GM13976 (cell line): ENCODE results near the gene BRSK1.

Experiments
- DNase-seq: peaks from one replicate; pipeline ENCODE4 v3.0.0; 2012; ENCODE audit warnings: low spot score
- CTCF ChIP-seq: IDR thresholded peaks from 2 replicates; pipeline ENCODE4 v1.5.1; 2012; ENCODE audit warnings: borderline replicate concordance, mild to moderate bottlenecking; ENCODE audit not compliant: insufficient read depth; ENCODE audit errors: extremely low read depth, missing control alignments, control extremely low read depth
- in situ Hi-C: fragments of 300-500 bp; cut with MboI; formaldehyde crosslinking; loops from one replicate; pipeline ENCODE4 v1.12.0; 2022; ENCODE audit warnings: low sequenced_read_pairs, mixed read lengths, inconsistent platforms; ENCODE audit not compliant: unreplicated experiment

BRSK1 gene

GRCh38 chr19:55315956-55316525 is 32.2 kb downstream of the BRSK1 start:
- in situ Hi-C loops: no loop called here
- TF ChIP-seq CTCF: no peak
- no peak for DNase-seq

GRCh38 chr19:55316646-55317045 is 32.8 kb downstream of the BRSK1 start:
- no peak for TF ChIP-seq CTCF

GRCh38 chr19:55319785-55320184 is 36.0 kb downstream of the BRSK1 start:
- TF ChIP-seq CTCF: no peak
- DNase-seq: no peak
- in situ Hi-C loops: no loop called here

More at GRCh38 chr19:55316646-55317045, 32.8 kb downstream of the BRSK1 start:
- in situ Hi-C loops: no loop called here
- no peak for DNase-seq

- in situ Hi-C loops: no loop called here
- no peak for DNase-seq
- no peak for TF ChIP-seq CTCF
Measured at GRCh38 chr19:55320844-55321419, 37.1 kb downstream of the BRSK1 start.

DNA sequence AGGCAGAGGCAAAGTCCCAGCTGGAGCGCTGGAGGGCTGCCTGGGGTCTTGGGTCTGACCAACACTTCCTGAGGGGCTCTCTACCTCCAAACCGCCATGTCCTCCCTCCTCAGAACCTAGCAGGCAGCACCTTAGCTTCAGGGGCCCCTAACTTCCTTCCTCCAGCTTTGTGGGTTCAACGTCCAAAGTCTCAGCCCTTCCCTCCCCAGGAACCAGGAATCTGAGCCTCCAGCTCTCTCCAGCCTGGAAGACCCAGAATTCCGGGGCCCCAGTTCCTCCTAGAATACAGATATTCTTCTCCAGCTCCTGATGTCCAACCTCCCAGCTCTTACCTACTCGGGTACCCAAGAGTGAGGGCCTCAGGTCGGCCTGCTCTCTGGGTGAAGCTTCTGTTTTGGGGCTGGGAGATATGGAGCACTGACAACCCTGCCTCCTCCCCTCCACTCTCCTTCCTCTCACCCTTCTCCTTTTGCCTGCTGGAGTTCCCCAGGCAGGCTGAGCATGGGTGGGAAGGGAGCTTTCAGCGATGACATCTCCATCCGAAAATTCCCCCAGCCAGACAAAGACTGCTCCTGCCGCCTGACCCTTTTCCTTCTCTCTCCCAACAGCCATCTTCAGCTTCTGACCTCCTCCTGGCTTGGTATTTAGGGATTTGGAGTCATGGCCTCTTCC is 37.8 kb downstream of the BRSK1 start:
- no peak for TF ChIP-seq CTCF

GRCh38 chr19:55322204-55322885 is 38.5 kb downstream of the BRSK1 start:
- no peak for DNase-seq
- TF ChIP-seq CTCF: no peak
- in situ Hi-C loops: no loop called here

More for the DNA sequence above, 37.8 kb downstream of the BRSK1 start:
- in situ Hi-C loops: no loop called here
- no peak for DNase-seq
